Measurements from ENCODE around the gene BCAS1. TPM values are rescaled to one million over a fixed set of nuclear protein-coding genes. Genes with fewer than 3 reads are reported as not detected.

The BCAS1 gene
- total RNA-seq, 1 donor from 2014 or later, result not detected

- no peak for DNase-seq (ENCODE audit: low read depth)
- Histone ChIP-seq H3K36me3 (ENCODE audit: control insufficient read depth, insufficient read depth, low read length) (no peaks in the 10 kb centered on the region), H3K4me3 (ENCODE audit: low read depth, low read length) (no peak overlapping the region), H3K27me3 (ENCODE audit: control insufficient read depth, insufficient read depth, low read length) (no peaks in the 10 kb centered on the region)
- no peak for TF ChIP-seq CTCF (IDR thresholded peaks at IDR 0.05; ENCODE audit: insufficient read depth, low read length, severe bottlenecking)
- no peak for FAIRE-seq
These were observed 11.8 kb downstream of the BCAS1 start for GRCh38 chr20:54058420-54059139.

DNA sequence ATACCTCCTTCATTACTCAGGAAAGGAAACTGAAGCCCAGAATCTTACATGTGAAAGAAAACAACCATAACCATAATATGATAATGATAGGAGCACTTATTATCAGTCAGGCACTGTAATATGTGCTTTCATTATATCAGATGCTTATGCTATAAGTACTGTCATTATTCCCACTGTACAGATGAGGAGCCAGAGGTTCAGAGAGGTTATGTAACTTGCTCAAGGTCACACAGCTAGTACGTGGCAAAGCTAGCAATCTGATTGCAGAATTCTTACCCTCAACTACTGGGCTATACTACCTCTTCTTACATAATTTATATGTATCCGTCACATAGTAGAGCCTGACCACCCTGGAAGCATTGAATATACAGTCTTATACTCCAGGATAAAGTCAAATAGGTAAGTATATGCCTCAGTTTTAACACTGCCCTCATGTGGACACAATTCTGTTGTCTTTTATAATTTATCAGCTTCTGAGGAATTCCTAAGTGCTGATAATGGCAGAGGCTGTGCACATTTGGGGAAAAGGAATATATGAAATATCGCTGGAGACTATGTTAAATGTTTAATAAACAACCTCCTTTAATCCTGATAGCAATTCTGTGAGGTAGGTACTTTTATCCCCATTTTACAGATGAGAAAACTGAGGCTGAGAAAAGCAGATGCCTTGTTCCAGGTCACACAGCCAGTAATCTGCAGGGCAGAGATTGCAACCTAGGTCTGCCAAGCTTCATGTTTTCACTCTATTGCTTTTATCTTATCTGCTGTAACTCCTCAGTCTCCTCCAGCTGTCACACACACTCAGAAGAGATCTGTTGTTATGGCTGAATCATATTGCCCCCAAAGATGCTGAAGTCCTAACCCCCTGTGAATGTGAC, 13.4 kb downstream of the BCAS1 start:
- H3K4me3 ChIP-seq (ENCODE audit: low read depth, low read length), result no peak overlapping the region
- TF ChIP-seq CTCF (IDR thresholded peaks at IDR 0.05; ENCODE audit: insufficient read depth, low read length, severe bottlenecking), result no peak
- FAIRE-seq (no peak), DNase-seq (ENCODE audit: low read depth) (no peak)
- no peaks in the 10 kb centered on the region for H3K36me3 ChIP-seq (ENCODE audit: control insufficient read depth, insufficient read depth, low read length)
- H3K27me3 ChIP-seq (ENCODE audit: control insufficient read depth, insufficient read depth, low read length), result no peaks in the 10 kb centered on the region

- no peak for TF ChIP-seq CTCF (IDR thresholded peaks at IDR 0.05; ENCODE audit: insufficient read depth, low read length, severe bottlenecking)
- FAIRE-seq (no peak), DNase-seq (ENCODE audit: low read depth) (peak; percentile 85)
- Histone ChIP-seq H3K4me3 (ENCODE audit: low read depth, low read length) (no peak overlapping the region), H3K36me3 (ENCODE audit: control insufficient read depth, insufficient read depth, low read length) (no peaks in the 10 kb centered on the region), H3K27me3 (ENCODE audit: control insufficient read depth, insufficient read depth, low read length) (no peaks in the 10 kb centered on the region)
These were observed 15.9 kb downstream of the BCAS1 start for GRCh38 chr20:54054516-54054915.

DNA sequence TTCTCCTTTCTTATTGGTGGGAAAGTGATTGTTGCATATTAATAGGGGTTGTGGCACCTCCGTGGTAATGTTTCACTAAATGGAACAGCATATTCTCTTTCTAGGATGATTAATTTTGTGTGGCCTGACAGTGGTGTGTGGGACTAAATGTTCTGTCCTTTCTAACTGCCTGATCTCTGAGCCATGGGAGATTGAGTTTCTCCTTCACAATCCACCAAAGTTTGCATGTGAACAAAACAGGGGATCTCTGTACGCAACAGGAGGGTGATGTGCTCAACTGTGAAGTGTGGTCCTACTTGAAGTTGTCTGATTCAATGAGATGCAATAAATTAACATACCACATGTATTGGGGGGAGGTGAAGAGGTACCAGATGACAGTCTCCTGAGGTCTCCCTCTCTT, 19.3 kb downstream of the BCAS1 start:
- DNase-seq (ENCODE audit: low read depth), result no peak
- Histone ChIP-seq H3K4me3 (ENCODE audit: low read depth, low read length) (no peak overlapping the region), H3K36me3 (ENCODE audit: control insufficient read depth, insufficient read depth, low read length) (no peaks in the 10 kb centered on the region), H3K27me3 (ENCODE audit: control insufficient read depth, insufficient read depth, low read length) (no peaks in the 10 kb centered on the region)
- no peak for TF ChIP-seq CTCF (IDR thresholded peaks at IDR 0.05; ENCODE audit: insufficient read depth, low read length, severe bottlenecking)
- FAIRE-seq, result no peak

GRCh38 chr20:54048891-54049545, 21.4 kb downstream of the BCAS1 start:
- no peak for TF ChIP-seq CTCF (IDR thresholded peaks at IDR 0.05; ENCODE audit: insufficient read depth, low read length, severe bottlenecking)
- FAIRE-seq, result no peak
- Histone ChIP-seq H3K36me3 (ENCODE audit: control insufficient read depth, insufficient read depth, low read length) (no peaks in the 10 kb centered on the region), H3K27me3 (ENCODE audit: control insufficient read depth, insufficient read depth, low read length) (no peaks in the 10 kb centered on the region), H3K4me3 (ENCODE audit: low read depth, low read length) (no peak overlapping the region)
- no peak for DNase-seq (ENCODE audit: low read depth)

Data from bronchial epithelial cell (primary cell).